Spleen (tissue), 7 donors: Measurements from ENCODE around the gene DYRK1B.
A peak's percentile ranks its signal among the peaks of the same experiment; 100 is the strongest.

ENCODE experiments used
- CTCF ChIP-seq, 11 experiments: fragments of 200-600 bp in 7 of 11; fragments of 450-650 bp in 4 of 11; sonication (generic) in 4 of 11; IDR thresholded peaks in 8 of 11; conservative IDR thresholded peaks in 3 of 11; 1 replicate in 7 of 11; 2 replicates in 4 of 11; pipeline versions ENCODE4 v1.4.0 to v1.8.0; 2016 to 2021; ENCODE audit warnings: antibody characterized with exemption in 11 of 11, inconsistent platforms in 4 of 11, mild to moderate bottlenecking in 1 of 11
- POLR2A ChIP-seq, 3 donors: fragments of 450-650 bp; IDR thresholded peaks; one replicate each; pipeline ENCODE4 v1.5.1; 2017; ENCODE audit warnings: antibody characterized with exemption in 3 of 3, mild to moderate bottlenecking in 1 of 3
- donor health status: DM: no; HTN: no; CAD: no; lungs with moderate emphysema.
- donor health status: DM: no; HTN: no; CAD: no.
- donor health status: DM: no; HTN: no; CAD: no.

DNA sequence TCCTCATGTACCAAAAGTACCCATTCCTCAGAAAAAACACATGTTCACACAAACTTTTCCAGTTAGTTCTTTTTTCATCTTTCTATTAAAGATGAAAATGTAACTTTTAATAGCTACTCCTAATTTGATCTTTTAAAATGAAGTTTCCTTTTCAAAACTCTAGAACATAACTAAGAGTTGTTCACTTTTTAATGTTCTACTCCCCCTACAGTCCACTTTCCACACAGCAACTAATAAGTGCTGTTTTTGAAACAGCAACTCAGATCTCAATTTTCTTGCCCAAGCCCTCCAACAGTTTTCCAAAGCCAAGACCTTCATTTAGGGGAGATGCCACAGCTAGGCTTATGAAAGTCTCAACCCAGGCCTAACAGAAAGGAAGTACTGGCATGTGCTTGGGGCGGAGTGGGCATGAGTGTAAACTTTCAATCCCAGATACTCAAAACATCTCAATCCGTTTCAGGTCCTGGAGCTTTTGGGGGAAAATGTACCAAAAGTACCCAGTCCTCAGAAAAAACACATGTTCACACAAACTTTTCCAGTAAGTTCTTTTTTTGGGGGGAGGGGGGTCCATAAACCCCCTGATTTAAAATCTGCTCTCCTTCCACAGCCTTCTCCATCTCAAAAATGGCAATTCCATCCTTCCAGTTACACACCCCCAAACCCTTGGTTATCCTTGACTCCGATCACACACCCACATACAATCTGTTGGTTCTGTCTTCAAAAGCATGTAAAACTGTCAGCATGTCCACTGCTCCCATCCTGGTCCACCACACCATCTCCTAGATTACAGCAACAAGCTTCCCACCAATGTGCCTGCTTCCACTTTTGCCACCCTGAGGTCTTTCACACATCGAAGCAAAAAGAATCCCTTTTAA is 10.2 kb upstream of the DYRK1B start:
- TF ChIP-seq CTCF (IDR thresholded peaks at IDR 0.05 in 8 of 11, conservative IDR thresholded peaks at IDR 0.05 in 3 of 11), result peak in 10 of 11 experiments; percentile 47 to 74 (median 61)
- no peak for TF ChIP-seq POLR2A (IDR thresholded peaks at IDR 0.05)
